ENCODE measurements around the gene ACO1.

- TF ChIP-seq NFRKB (IDR thresholded peaks at IDR 0.05), result no peak
- no peak for TF ChIP-seq ELF4 (IDR thresholded peaks at IDR 0.05)
- TF ChIP-seq FOXA1 (IDR thresholded peaks at IDR 0.05), result no peak
- TF ChIP-seq BHLHE40 (IDR thresholded peaks at IDR 0.05; ENCODE audit: borderline replicate concordance), result no peak
- no peak for TF ChIP-seq ZNF384 (IDR thresholded peaks at IDR 0.05)
- TF ChIP-seq, protein P1, sequence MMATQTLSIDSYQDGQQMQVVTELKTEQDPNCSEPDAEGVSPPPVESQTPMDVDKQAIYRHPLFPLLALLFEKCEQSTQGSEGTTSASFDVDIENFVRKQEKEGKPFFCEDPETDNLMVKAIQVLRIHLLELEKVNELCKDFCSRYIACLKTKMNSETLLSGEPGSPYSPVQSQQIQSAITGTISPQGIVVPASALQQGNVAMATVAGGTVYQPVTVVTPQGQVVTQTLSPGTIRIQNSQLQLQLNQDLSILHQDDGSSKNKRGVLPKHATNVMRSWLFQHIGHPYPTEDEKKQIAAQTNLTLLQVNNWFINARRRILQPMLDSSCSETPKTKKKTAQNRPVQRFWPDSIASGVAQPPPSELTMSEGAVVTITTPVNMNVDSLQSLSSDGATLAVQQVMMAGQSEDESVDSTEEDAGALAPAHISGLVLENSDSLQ (IDR thresholded peaks at IDR 0.05), result no peak
- no peak for TF ChIP-seq FOXK2 (IDR thresholded peaks at IDR 0.05)
- TF ChIP-seq SUZ12 (IDR thresholded peaks at IDR 0.05), result no peak
- no peak for TF ChIP-seq SP1 (IDR thresholded peaks at IDR 0.05)
- TF ChIP-seq FOXM1 (IDR thresholded peaks at IDR 0.05; ENCODE audit: borderline replicate concordance), result no peak
- no peak for TF ChIP-seq ARNT (IDR thresholded peaks at IDR 0.05)
- no peak for TF ChIP-seq TARDBP (IDR thresholded peaks at IDR 0.05)
- TF ChIP-seq CTBP1 (IDR thresholded peaks at IDR 0.05; ENCODE audit: borderline replicate concordance), result no peak
These were observed 1.7 kb upstream of the ACO1 start for GRCh38 chr9:32382565-32383320.

Measured in HEK293T (cell line).